A172 (cell line): Measurements from ENCODE around the gene MXRA7. TPM values are rescaled to one million over a fixed set of nuclear protein-coding genes. Genes with fewer than 3 reads are reported as not detected.
"Not testable (repeated sequence)": the region's sequence is repeated elsewhere in the genome, so short reads cannot be mapped to it uniquely, and the experiment has no call there.

Source experiments
- DNase-seq: peaks from one replicate; pipeline ENCODE4 v3.0.0-alpha.2; 2015; ENCODE audit warnings: low spot score
- total RNA-seq: library from RNA; depleted of rRNA; stranded (reverse); fragments of >200 nt; shearing (Covaris generic); gene quantifications from 2 replicates; pipeline ENCODE4 v1.2.3, GENCODE V29; 2014; rRNA removed

MXRA7 gene
- total RNA-seq, 1 experiment from 2014 or later, result 187 TPM

- no peak for DNase-seq
Measured at GRCh38 chr17:76644995-76645394, 65.8 kb downstream of the MXRA7 start.

- no peak for DNase-seq
Measured at GRCh38 chr17:76643553-76644148, 67.1 kb downstream of the MXRA7 start, which contains the start of gene ST6GALNAC1. Gene ST6GALNAC1, minus strand, starts transcription at chr17:76643757. Its CDS starts 119 bp downstream, at chr17:76643638.

- DNase-seq, result no peak
Measured at GRCh38 chr17:76642994-76643393, 67.8 kb downstream of the MXRA7 start.

GRCh38 chr17:76642032-76642561 is 68.7 kb downstream of the MXRA7 start:
- no peak for DNase-seq

GRCh38 chr17:76641501-76641900 is 69.3 kb downstream of the MXRA7 start:
- no peak for DNase-seq

GRCh38 chr17:76640550-76641380 is 70.0 kb downstream of the MXRA7 start:
- no peak for DNase-seq

- no peak for DNase-seq
Measured at GRCh38 chr17:76638263-76638662, 72.5 kb downstream of the MXRA7 start.

- DNase-seq, result not testable (repeated sequence)
Measured at GRCh38 chr17:76636486-76637206, 74.1 kb downstream of the MXRA7 start.

- DNase-seq, result no peak
Measured at GRCh38 chr17:76635659-76636360, 75.0 kb downstream of the MXRA7 start.

- no peak for DNase-seq
Measured at GRCh38 chr17:76635039-76635438, 75.7 kb downstream of the MXRA7 start.

- DNase-seq, result no peak
Measured at GRCh38 chr17:76633628-76634328, 77.0 kb downstream of the MXRA7 start.

GRCh38 chr17:76631821-76632565 is 78.8 kb downstream of the MXRA7 start:
- DNase-seq, result no peak

GRCh38 chr17:76630151-76630550 is 80.6 kb downstream of the MXRA7 start:
- DNase-seq, result no peak

Other genes starting within 250 kb of the MXRA7 start
- not detected in 2 replicates for gene AANAT, start 243.4 kb downstream of the MXRA7 start, total RNA-seq
- 36.2 and 54.9 TPM in 2 replicates for gene RHBDF2, start 209.5 kb downstream of the MXRA7 start, total RNA-seq
- 0.05 and 1.1 TPM in 2 replicates for gene CYGB, start 173.3 kb downstream of the MXRA7 start, total RNA-seq
- not detected in 2 replicates for gene PRCD, start 170.9 kb downstream of the MXRA7 start, total RNA-seq
- 5.1 and 6.8 TPM in 2 replicates for gene ST6GALNAC2, start 125.1 kb downstream of the MXRA7 start, total RNA-seq
- not detected in 2 replicates for gene ST6GALNAC1, start 67.2 kb downstream of the MXRA7 start, total RNA-seq
- gene JMJD6, start 15.6 kb upstream of the MXRA7 start, total RNA-seq, result 40.5 and 46.8 TPM in 2 replicates
- 38.6 and 45.5 TPM in 2 replicates for gene METTL23, start 15.9 kb upstream of the MXRA7 start, total RNA-seq
- gene SRSF2, start 26.4 kb upstream of the MXRA7 start, total RNA-seq, result 334 and 420 TPM in 2 replicates
- gene MFSD11, start 27.2 kb upstream of the MXRA7 start, total RNA-seq, result 24.9 and 30.4 TPM in 2 replicates
- 11.7 and 16.7 TPM in 2 replicates for gene MGAT5B, start 157.4 kb upstream of the MXRA7 start, total RNA-seq